GM23338 (cell line): ENCODE results near the gene EPS8L3. TPM values are rescaled to one million over a fixed set of nuclear protein-coding genes. Genes with fewer than 3 reads are reported as not detected.

Experiments used
- ATAC-seq: fragments of 200-7000 bp; cut with Tn5 transposase; 3 replicates; pipeline ENCODE4 v1.9.1; 2020
- DNase-seq: peaks from one replicate; pipeline ENCODE4 v3.0.0-alpha.2; 2015; ENCODE audit warnings: low spot score
- H2AFZ ChIP-seq: fragments of 200-600 bp; sonication (generic); 2 replicates; pipeline ENCODE4 v1.8.0; 2016; ENCODE audit warnings: antibody characterized with exemption, mild to moderate bottlenecking, moderate library complexity
- H3F3A ChIP-seq: fragments of 200-600 bp; sonication (generic); replicated peaks from 2 replicates; pipeline ENCODE4 v1.8.0; 2017; ENCODE audit warnings: antibody characterized with exemption, mixed run types, low read depth
- H3K27ac ChIP-seq: fragments of 200-600 bp; sonication (generic); 2 replicates; pipeline ENCODE4 v1.6.1; 2016; ENCODE audit warnings: low read depth
- H3K27me3 ChIP-seq: fragments of 200-600 bp; sonication (generic); 2 replicates; pipeline ENCODE4 v1.8.0; 2016; ENCODE audit warnings: mild to moderate bottlenecking, mixed run types, moderate library complexity; ENCODE audit not compliant: insufficient read depth
- H3K36me3 ChIP-seq: fragments of 200-600 bp; sonication (generic); 2 replicates; pipeline ENCODE4 v1.8.0; 2016; ENCODE audit warnings: mild to moderate bottlenecking; ENCODE audit not compliant: insufficient read depth
- H3K4me1 ChIP-seq: fragments of 200-600 bp; sonication (generic); 2 replicates; pipeline ENCODE4 v1.8.0; 2016; ENCODE audit warnings: mild to moderate bottlenecking, moderate library complexity; ENCODE audit not compliant: insufficient read depth
- H3K4me2 ChIP-seq: fragments of 200-600 bp; sonication (generic); 2 replicates; pipeline ENCODE4 v1.7.1; 2017; ENCODE audit warnings: mixed run types
- H3K4me3 ChIP-seq: fragments of 200-600 bp; sonication (generic); 2 replicates; pipeline ENCODE4 v1.6.1; 2016; ENCODE audit warnings: mixed run types
- H3K79me2 ChIP-seq: fragments of 200-600 bp; sonication (generic); replicated peaks from 2 replicates; pipeline ENCODE4 v1.8.0; 2017; ENCODE audit warnings: mild to moderate bottlenecking; ENCODE audit not compliant: insufficient read depth
- H3K9me2 ChIP-seq: fragments of 200-600 bp; sonication (generic); 2 replicates; pipeline ENCODE4 v1.8.0; 2017; ENCODE audit not compliant: insufficient read depth
- H4K20me1 ChIP-seq: fragments of 200-600 bp; sonication (generic); replicated peaks from 2 replicates; pipeline ENCODE4 v1.8.0; 2017; ENCODE audit warnings: mild to moderate bottlenecking; ENCODE audit not compliant: insufficient read depth
- H3K27ac Mint-ChIP-seq: 2 replicates; pipeline ENCODE4 v1.8.0; 2020; ENCODE audit warnings: inconsistent platforms, mild to moderate bottlenecking, moderate library complexity, mixed read lengths
- H3K27me3 Mint-ChIP-seq: 3 replicates; pipeline ENCODE4 v1.8.0; 2022; ENCODE audit warnings: low read depth, mild to moderate bottlenecking, moderate library complexity, mixed read lengths, inconsistent platforms; ENCODE audit not compliant: insufficient read depth, poor library complexity
- H3K36me3 Mint-ChIP-seq: 3 replicates; pipeline ENCODE4 v1.8.0; 2021; ENCODE audit warnings: low read depth, mild to moderate bottlenecking, inconsistent platforms, moderate library complexity, mixed read lengths
- H3K4me1 Mint-ChIP-seq: 3 replicates; pipeline ENCODE4 v1.8.0; 2020; ENCODE audit warnings: mild to moderate bottlenecking, inconsistent platforms, mixed read lengths
- H3K4me3 Mint-ChIP-seq: 3 replicates; pipeline ENCODE4 v1.8.0; 2021; ENCODE audit warnings: moderate library complexity, mild to moderate bottlenecking, inconsistent platforms, mixed read lengths
- H3K9me3 Mint-ChIP-seq: 3 replicates; pipeline ENCODE4 v1.8.0; 2020; ENCODE audit warnings: moderate library complexity, mild to moderate bottlenecking, inconsistent platforms, mixed read lengths
- CREB1 ChIP-seq: fragments of 250-450 bp; sonication (Bioruptor Pico); IDR thresholded peaks from 2 replicates; pipeline ENCODE4 v1.5.0; 2020; ENCODE audit warnings: low read depth, mild to moderate bottlenecking, moderate library complexity
- CTCF ChIP-seq, 2 experiments: fragments of 200-600 bp in 1 of 2; sonication (generic) in 1 of 2; conservative IDR thresholded peaks; 2 replicates each; pipeline versions ENCODE4 v1.5.1 to v1.6.1; 2016 to 2017; ENCODE audit warnings: antibody characterized with exemption in 2 of 2, low read depth in 2 of 2, mild to moderate bottlenecking in 2 of 2, moderate library complexity in 1 of 2
- ETS1 ChIP-seq: IDR thresholded peaks from 2 replicates; pipeline ENCODE4 v1.6.1; 2016; ENCODE audit warnings: antibody characterized with exemption
- EZH2 ChIP-seq: fragments of 200-600 bp; sonication (generic); IDR thresholded peaks from one replicate; pipeline ENCODE4 v1.8.0; 2017; ENCODE audit warnings: antibody characterized with exemption, mild to moderate bottlenecking, low read depth; ENCODE audit not compliant: unreplicated experiment
- EZH2phosphoT487 ChIP-seq: fragments of 200-600 bp; sonication (generic); IDR thresholded peaks from one replicate; pipeline ENCODE4 v1.8.1; 2018; ENCODE audit warnings: antibody characterized with exemption; ENCODE audit not compliant: unreplicated experiment
- JUNB ChIP-seq: IDR thresholded peaks from one replicate; pipeline ENCODE4 v1.6.1; 2016; ENCODE audit warnings: antibody characterized with exemption; ENCODE audit not compliant: unreplicated experiment
- NANOG ChIP-seq: IDR thresholded peaks from 2 replicates; pipeline ENCODE4 v1.6.1; 2016; ENCODE audit warnings: antibody characterized with exemption, borderline replicate concordance
- POLR2AphosphoS5 ChIP-seq: IDR thresholded peaks from 2 replicates; pipeline ENCODE4 v1.6.1; 2016; ENCODE audit warnings: antibody characterized with exemption, low read depth
- REST ChIP-seq: IDR thresholded peaks from one replicate; pipeline ENCODE4 v1.6.1; 2018; ENCODE audit warnings: antibody characterized with exemption; ENCODE audit not compliant: unreplicated experiment
- STAT1 ChIP-seq: IDR thresholded peaks from one replicate; pipeline ENCODE4 v1.6.1; 2016; ENCODE audit warnings: antibody characterized with exemption; ENCODE audit not compliant: unreplicated experiment
- ZNF114 ChIP-seq: fragments of 250-450 bp; sonication (Bioruptor Pico); IDR thresholded peaks from 2 replicates; pipeline ENCODE4 v1.5.0; 2020; ENCODE audit warnings: mild to moderate bottlenecking, moderate library complexity
- ZNF331 ChIP-seq: fragments of 250-450 bp; sonication (Bioruptor Pico); IDR thresholded peaks from 2 replicates; pipeline ENCODE4 v1.5.0; 2020; ENCODE audit warnings: low read depth, mild to moderate bottlenecking, moderate library complexity
- ZNF462 ChIP-seq: fragments of 250-450 bp; sonication (Bioruptor Pico); IDR thresholded peaks from 2 replicates; pipeline ENCODE4 v1.5.0; 2020; ENCODE audit warnings: mild to moderate bottlenecking, moderate library complexity
- polyA plus RNA-seq: library from polyadenylated mRNA; unstranded; fragments of >200 nt; fragmentation: Nextera tagmentation; extraction: Ambion mirVana; gene quantifications from 2 replicates; pipeline ENCODE4 v1.2.1, GENCODE V29; 2016
- total RNA-seq: library from RNA; depleted of rRNA; stranded (reverse); fragments of >200 nt; shearing (Covaris generic); gene quantifications from 2 replicates; pipeline ENCODE4 v1.2.3, GENCODE V29; 2014

The EPS8L3 gene
- total and polyA plus RNA-seq, 2 experiments from 2014 or later: not detected

GRCh38 chr1:109726007-109726406 lies 37.7 kb downstream of the EPS8L3 start:
- Histone ChIP-seq H2AFZ (no peak overlapping the region), H3K27ac (no peak overlapping the region), H3F3A (no peaks in the 10 kb centered on the region), H3K4me3 (no peak overlapping the region), H3K79me2 (no peaks in the 10 kb centered on the region), H3K27me3 (no peaks in the 10 kb centered on the region), H3K36me3 (peaks cover 3% of the 10 kb centered on the region; the same call in 1 of the 2 replicates), H3K4me1 (peaks cover 12% of the 10 kb centered on the region; the same call in 1 of the 2 replicates), H3K4me2 (no peak overlapping the region), H4K20me1 (no peaks in the 10 kb centered on the region), H3K9me2 (no peaks in the 10 kb centered on the region)
- Mint-ChIP-seq H3K27ac (no peak overlapping the region), H3K9me3 (peaks cover 19% of the 10 kb centered on the region), H3K27me3 (no peaks in the 10 kb centered on the region), H3K4me1 (peaks cover 12% of the 10 kb centered on the region), H3K36me3 (peaks cover 12% of the 10 kb centered on the region), H3K4me3 (no peak overlapping the region)
- no peak for ATAC-seq
- TF ChIP-seq ZNF331 (CRISPR knock-in tag) (no peak), CTCF (conservative IDR thresholded peaks at IDR 0.05; ENCODE audit: low read depth in 2 of 2) (no peak), REST (no peak), EZH2phosphoT487 (no peak), ZNF114 (CRISPR knock-in tag) (no peak), EZH2 (no peak), ZNF462 (CRISPR knock-in tag) (no peak), ETS1 (no peak), JUNB (no peak), NANOG (no peak), STAT1 (no peak), CREB1 (CRISPR knock-in tag) (no peak), POLR2AphosphoS5 (no peak)
- no peak for DNase-seq
